SK-N-SH treated with all-trans-retinoic acid at 6 μM for 48 hours (cell line): ENCODE results near the gene AQP10.

Experiments
- ATAC-seq: fragments of 200-7000 bp; cut with Tn5 transposase; 3 replicates; pipeline ENCODE4 v1.9.1; 2020; ENCODE audit warnings: mild to moderate bottlenecking, moderate library complexity
- BACH2 ChIP-seq: fragments of 250-450 bp; sonication (Bioruptor Pico); IDR thresholded peaks from 2 replicates; pipeline ENCODE4 v1.9.0; 2021; ENCODE audit warnings: mild to moderate bottlenecking, borderline replicate concordance
- CSDC2 ChIP-seq: fragments of 250-450 bp; sonication (Bioruptor Pico); IDR thresholded peaks from 2 replicates; pipeline ENCODE4 v1.5.0; 2020; ENCODE audit warnings: mild to moderate bottlenecking, moderate library complexity
- ESRRG ChIP-seq: fragments of 250-450 bp; sonication (Bioruptor Pico); IDR thresholded peaks from 2 replicates; pipeline ENCODE4 v1.6.1; 2021; ENCODE audit warnings: mild to moderate bottlenecking
- GLIS3 ChIP-seq: fragments of 250-450 bp; sonication (Bioruptor Pico); IDR thresholded peaks from 2 replicates; pipeline ENCODE4 v1.5.0; 2020; ENCODE audit warnings: mild to moderate bottlenecking, moderate library complexity
- ISL1 ChIP-seq: fragments of 250-450 bp; sonication (Bioruptor Pico); IDR thresholded peaks from 2 replicates; pipeline ENCODE4 v2.1.2; 2022; ENCODE audit warnings: mild to moderate bottlenecking, moderate library complexity
- OSR1 ChIP-seq: fragments of 250-450 bp; sonication (Bioruptor Pico); IDR thresholded peaks from 2 replicates; pipeline ENCODE4 v1.8.0; 2022; ENCODE audit warnings: moderate library complexity, mild to moderate bottlenecking, inconsistent platforms
- PPARA ChIP-seq: fragments of 250-450 bp; sonication (Bioruptor Pico); IDR thresholded peaks from 2 replicates; pipeline ENCODE4 v1.5.0; 2020; ENCODE audit warnings: mild to moderate bottlenecking, borderline replicate concordance
- RARB ChIP-seq: fragments of 250-450 bp; sonication (Bioruptor Pico); IDR thresholded peaks from 2 replicates; pipeline ENCODE4 v1.8.0; 2021; ENCODE audit warnings: mild to moderate bottlenecking, moderate library complexity
- SNAI2 ChIP-seq: fragments of 250-450 bp; sonication (Bioruptor Pico); IDR thresholded peaks from 2 replicates; pipeline ENCODE4 v1.5.0; 2020; ENCODE audit warnings: mild to moderate bottlenecking, moderate library complexity
- TCF4 ChIP-seq: fragments of 250-450 bp; sonication (Bioruptor Pico); IDR thresholded peaks from 2 replicates; pipeline ENCODE4 v1.8.0; 2021; ENCODE audit warnings: mild to moderate bottlenecking, moderate library complexity, borderline replicate concordance
- TOX ChIP-seq: fragments of 250-450 bp; sonication (Bioruptor Pico); IDR thresholded peaks from 2 replicates; pipeline ENCODE4 v1.8.0; 2021; ENCODE audit warnings: mild to moderate bottlenecking, moderate library complexity, borderline replicate concordance
- ZFP3 ChIP-seq: fragments of 250-450 bp; sonication (Bioruptor Pico); IDR thresholded peaks from 2 replicates; pipeline ENCODE4 v1.5.0; 2020; ENCODE audit warnings: mild to moderate bottlenecking, moderate library complexity
- ZFP30 ChIP-seq: fragments of 450-650 bp; formaldehyde crosslinking; IDR thresholded peaks from 2 replicates; pipeline ENCODE4 v1.5.0; 2022; ENCODE audit warnings: mild to moderate bottlenecking, moderate library complexity
- ZNF565 ChIP-seq: fragments of 450-650 bp; formaldehyde crosslinking; conservative IDR thresholded peaks from 2 replicates; pipeline ENCODE4 v1.5.0; 2020; ENCODE audit warnings: low read depth, mild to moderate bottlenecking, moderate library complexity
- ZNF70 ChIP-seq: fragments of 450-650 bp; formaldehyde crosslinking; IDR thresholded peaks from 2 replicates; pipeline ENCODE4 v1.5.0; 2020; ENCODE audit warnings: mild to moderate bottlenecking, moderate library complexity
- ZNF8 ChIP-seq: fragments of 450-650 bp; formaldehyde crosslinking; IDR thresholded peaks from 2 replicates; pipeline ENCODE4 v1.5.0; 2020; ENCODE audit warnings: mild to moderate bottlenecking, moderate library complexity
- TF ChIP-seq, protein P1 (sequence below): fragments of 250-450 bp; sonication (Bioruptor Pico); IDR thresholded peaks from 2 replicates; pipeline ENCODE4 v1.5.0; 2020; ENCODE audit warnings: mild to moderate bottlenecking, moderate library complexity
- TF ChIP-seq, protein P2 (sequence below): fragments of 250-450 bp; sonication (Bioruptor Pico); IDR thresholded peaks from 2 replicates; pipeline ENCODE4 v1.5.1; 2020; ENCODE audit warnings: low read depth, mild to moderate bottlenecking, moderate library complexity
- TF ChIP-seq, protein P3 (sequence below): fragments of 250-450 bp; sonication (Bioruptor Pico); IDR thresholded peaks from 2 replicates; pipeline ENCODE4 v1.8.0; 2021; ENCODE audit warnings: low read depth, mild to moderate bottlenecking, moderate library complexity, borderline replicate concordance
- TF ChIP-seq, protein P4 (sequence below): fragments of 250-450 bp; sonication (Bioruptor Pico); IDR thresholded peaks from 2 replicates; pipeline ENCODE4 v1.5.1; 2021; ENCODE audit warnings: mild to moderate bottlenecking, moderate library complexity

AQP10 gene

DNA sequence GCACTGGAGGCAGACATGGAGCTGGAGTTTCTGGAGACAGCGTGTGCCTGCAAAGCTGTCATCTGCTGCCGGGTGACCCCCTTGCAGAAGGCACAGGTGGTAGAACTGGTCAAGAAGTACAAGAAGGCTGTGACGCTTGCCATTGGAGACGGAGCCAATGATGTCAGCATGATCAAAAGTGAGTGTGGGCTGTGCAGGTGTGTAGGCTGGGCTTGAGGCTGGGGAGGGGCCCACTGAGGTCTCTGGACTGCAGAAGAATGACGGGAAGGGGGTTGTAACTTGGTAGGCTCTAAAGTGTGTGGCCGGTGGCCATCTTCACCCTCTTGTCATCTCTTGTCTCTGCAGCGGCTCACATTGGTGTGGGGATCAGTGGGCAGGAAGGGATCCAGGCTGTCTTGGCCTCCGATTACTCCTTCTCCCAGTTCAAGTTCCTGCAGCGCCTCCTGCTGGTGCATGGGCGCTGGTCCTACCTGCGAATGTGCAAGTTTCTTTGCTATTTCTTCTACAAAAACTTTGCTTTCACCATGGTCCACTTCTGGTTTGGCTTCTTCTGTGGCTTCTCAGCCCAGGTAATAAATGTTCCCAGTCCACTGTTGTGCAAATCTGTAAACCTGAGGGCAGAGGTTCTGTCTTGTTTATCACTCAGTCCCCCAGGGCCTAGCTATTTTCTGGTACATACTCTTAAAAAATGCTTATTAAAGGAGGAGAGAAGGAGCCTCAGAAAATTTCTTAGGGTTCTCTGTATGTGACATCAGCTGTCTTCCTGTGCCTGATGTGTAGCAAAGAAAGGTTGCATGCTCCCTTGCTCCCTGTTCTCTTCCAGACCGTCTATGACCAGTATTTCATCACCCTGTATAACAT, 24.3 kb downstream of the AQP10 start:
- peak; percentile 58 for ATAC-seq
- TF ChIP-seq GLIS3 (CRISPR knock-in tag) (no peak), ZFP3 (no peak), ZNF8 (CRISPR knock-in tag) (no peak), TCF4 (CRISPR knock-in tag) (no peak), BACH2 (CRISPR knock-in tag) (no peak), ZNF70 (CRISPR knock-in tag) (no peak), TOX (CRISPR knock-in tag) (no peak)
- TF ChIP-seq, protein P1, sequence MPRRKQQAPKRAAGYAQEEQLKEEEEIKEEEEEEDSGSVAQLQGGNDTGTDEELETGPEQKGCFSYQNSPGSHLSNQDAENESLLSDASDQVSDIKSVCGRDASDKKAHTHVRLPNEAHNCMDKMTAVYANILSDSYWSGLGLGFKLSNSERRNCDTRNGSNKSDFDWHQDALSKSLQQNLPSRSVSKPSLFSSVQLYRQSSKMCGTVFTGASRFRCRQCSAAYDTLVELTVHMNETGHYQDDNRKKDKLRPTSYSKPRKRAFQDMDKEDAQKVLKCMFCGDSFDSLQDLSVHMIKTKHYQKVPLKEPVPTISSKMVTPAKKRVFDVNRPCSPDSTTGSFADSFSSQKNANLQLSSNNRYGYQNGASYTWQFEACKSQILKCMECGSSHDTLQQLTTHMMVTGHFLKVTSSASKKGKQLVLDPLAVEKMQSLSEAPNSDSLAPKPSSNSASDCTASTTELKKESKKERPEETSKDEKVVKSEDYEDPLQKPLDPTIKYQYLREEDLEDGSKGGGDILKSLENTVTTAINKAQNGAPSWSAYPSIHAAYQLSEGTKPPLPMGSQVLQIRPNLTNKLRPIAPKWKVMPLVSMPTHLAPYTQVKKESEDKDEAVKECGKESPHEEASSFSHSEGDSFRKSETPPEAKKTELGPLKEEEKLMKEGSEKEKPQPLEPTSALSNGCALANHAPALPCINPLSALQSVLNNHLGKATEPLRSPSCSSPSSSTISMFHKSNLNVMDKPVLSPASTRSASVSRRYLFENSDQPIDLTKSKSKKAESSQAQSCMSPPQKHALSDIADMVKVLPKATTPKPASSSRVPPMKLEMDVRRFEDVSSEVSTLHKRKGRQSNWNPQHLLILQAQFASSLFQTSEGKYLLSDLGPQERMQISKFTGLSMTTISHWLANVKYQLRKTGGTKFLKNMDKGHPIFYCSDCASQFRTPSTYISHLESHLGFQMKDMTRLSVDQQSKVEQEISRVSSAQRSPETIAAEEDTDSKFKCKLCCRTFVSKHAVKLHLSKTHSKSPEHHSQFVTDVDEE (CRISPR knock-in tag): no peak
- TF ChIP-seq, protein P2, sequence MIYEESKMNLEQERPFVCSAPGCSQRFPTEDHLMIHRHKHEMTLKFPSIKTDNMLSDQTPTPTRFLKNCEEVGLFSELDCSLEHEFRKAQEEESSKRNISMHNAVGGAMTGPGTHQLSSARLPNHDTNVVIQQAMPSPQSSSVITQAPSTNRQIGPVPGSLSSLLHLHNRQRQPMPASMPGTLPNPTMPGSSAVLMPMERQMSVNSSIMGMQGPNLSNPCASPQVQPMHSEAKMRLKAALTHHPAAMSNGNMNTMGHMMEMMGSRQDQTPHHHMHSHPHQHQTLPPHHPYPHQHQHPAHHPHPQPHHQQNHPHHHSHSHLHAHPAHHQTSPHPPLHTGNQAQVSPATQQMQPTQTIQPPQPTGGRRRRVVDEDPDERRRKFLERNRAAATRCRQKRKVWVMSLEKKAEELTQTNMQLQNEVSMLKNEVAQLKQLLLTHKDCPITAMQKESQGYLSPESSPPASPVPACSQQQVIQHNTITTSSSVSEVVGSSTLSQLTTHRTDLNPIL (CRISPR knock-in tag): no peak

DNA sequence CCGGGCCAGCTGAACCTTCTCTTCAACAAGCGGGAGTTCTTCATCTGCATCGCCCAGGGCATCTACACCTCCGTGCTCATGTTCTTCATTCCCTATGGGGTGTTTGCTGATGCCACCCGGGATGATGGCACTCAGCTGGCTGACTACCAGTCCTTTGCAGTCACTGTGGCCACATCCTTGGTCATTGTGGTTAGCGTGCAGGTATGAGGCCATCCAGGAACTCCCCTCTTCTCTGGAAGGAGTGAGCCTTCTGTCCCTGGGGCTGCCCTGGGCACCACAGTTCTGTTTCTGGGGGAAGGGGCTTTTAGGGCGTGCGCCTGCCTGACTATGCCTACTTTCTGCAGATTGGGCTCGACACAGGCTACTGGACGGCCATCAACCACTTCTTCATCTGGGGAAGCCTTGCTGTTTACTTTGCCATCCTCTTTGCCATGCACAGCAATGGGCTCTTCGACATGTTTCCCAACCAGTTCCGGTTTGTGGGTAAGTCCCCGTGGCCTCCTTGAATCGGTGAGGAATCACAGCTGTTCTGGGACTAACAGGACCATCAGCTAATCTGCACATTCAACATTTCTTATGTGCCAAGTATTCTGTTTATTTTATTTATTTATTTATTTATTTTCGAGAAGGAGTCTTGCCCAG, 25.5 kb downstream of the AQP10 start:
- ATAC-seq: no peak
- TF ChIP-seq RARB (CRISPR knock-in tag) (no peak), ISL1 (no peak), TCF4 (CRISPR knock-in tag) (no peak), ZNF8 (CRISPR knock-in tag) (no peak), PPARA (CRISPR knock-in tag) (no peak), ZNF565 (no peak), SNAI2 (CRISPR knock-in tag) (no peak), ZFP3 (no peak), OSR1 (CRISPR knock-in tag) (no peak), TOX (CRISPR knock-in tag) (no peak), ZNF70 (CRISPR knock-in tag) (no peak), BACH2 (CRISPR knock-in tag) (no peak), GLIS3 (CRISPR knock-in tag) (no peak), CSDC2 (CRISPR knock-in tag) (no peak), ZFP30 (CRISPR knock-in tag) (no peak), ESRRG (no peak)
- TF ChIP-seq, protein P3, sequence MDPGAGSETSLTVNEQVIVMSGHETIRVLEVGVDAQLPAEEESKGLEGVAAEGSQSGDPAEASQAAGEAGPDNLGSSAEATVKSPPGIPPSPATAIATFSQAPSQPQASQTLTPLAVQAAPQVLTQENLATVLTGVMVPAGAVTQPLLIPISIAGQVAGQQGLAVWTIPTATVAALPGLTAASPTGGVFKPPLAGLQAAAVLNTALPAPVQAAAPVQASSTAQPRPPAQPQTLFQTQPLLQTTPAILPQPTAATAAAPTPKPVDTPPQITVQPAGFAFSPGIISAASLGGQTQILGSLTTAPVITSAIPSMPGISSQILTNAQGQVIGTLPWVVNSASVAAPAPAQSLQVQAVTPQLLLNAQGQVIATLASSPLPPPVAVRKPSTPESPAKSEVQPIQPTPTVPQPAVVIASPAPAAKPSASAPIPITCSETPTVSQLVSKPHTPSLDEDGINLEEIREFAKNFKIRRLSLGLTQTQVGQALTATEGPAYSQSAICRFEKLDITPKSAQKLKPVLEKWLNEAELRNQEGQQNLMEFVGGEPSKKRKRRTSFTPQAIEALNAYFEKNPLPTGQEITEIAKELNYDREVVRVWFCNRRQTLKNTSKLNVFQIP: no peak
- TF ChIP-seq, protein P4, sequence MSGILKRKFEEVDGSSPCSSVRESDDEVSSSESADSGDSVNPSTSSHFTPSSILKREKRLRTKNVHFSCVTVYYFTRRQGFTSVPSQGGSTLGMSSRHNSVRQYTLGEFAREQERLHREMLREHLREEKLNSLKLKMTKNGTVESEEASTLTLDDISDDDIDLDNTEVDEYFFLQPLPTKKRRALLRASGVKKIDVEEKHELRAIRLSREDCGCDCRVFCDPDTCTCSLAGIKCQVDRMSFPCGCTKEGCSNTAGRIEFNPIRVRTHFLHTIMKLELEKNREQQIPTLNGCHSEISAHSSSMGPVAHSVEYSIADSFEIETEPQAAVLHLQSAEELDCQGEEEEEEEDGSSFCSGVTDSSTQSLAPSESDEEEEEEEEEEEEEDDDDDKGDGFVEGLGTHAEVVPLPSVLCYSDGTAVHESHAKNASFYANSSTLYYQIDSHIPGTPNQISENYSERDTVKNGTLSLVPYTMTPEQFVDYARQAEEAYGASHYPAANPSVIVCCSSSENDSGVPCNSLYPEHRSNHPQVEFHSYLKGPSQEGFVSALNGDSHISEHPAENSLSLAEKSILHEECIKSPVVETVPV (CRISPR knock-in tag): no peak
- TF ChIP-seq, protein P1 (CRISPR knock-in tag): no peak
- TF ChIP-seq, all 23 proteins: peak for 0
